Progenitor cell of endocrine pancreas (in vitro differentiated cells): Measurements from ENCODE around the gene RAP1GAP. TPM values are rescaled to one million over a fixed set of nuclear protein-coding genes. Genes with fewer than 3 reads are reported as not detected.

Source experiments
- DNase-seq: peaks from one replicate; pipeline ENCODE4 v3.0.0; 2021; ENCODE audit warnings: low spot score; ENCODE audit not compliant: unreplicated experiment
- H3K27ac Mint-ChIP-seq: 2 replicates; pipeline ENCODE4 v1.8.0; 2021; ENCODE audit warnings: mild to moderate bottlenecking, moderate library complexity, mixed read lengths
- H3K27me3 Mint-ChIP-seq: 2 replicates; pipeline ENCODE4 v1.8.0; 2021; ENCODE audit warnings: mixed read lengths
- H3K36me3 Mint-ChIP-seq: 2 replicates; pipeline ENCODE4 v1.8.0; 2022; ENCODE audit warnings: mixed read lengths; ENCODE audit not compliant: insufficient read depth
- H3K4me1 Mint-ChIP-seq: 2 replicates; pipeline ENCODE4 v1.8.0; 2021; ENCODE audit warnings: low read depth, mixed read lengths
- H3K4me3 Mint-ChIP-seq: 2 replicates; pipeline ENCODE4 v1.8.0; 2021; ENCODE audit warnings: low read depth, mild to moderate bottlenecking, moderate library complexity, mixed read lengths
- H3K9me3 Mint-ChIP-seq: 2 replicates; pipeline ENCODE4 v1.8.0; 2021; ENCODE audit warnings: low read depth, mixed read lengths
- CTCF ChIP-seq: fragments of 200-600 bp; sonication (generic); IDR thresholded peaks from one replicate; pipeline ENCODE4 v1.5.0; 2021; ENCODE audit warnings: antibody characterized with exemption, mild to moderate bottlenecking; ENCODE audit not compliant: unreplicated experiment
- long read RNA-seq: library from polyadenylated mRNA; unstranded; transcript quantifications from one replicate; pipeline ENCODE4 v2.0.0, GENCODE V29; 2020
- total RNA-seq: library from RNA; stranded (reverse); gene quantifications from 2 replicates; pipeline ENCODE4 v1.2.1, GENCODE V29; 2021

Gene RAP1GAP
- 15.3 and 16.1 TPM in 2 replicates for total RNA-seq
- long read RNA-seq, partial matches to known transcripts, result 3 of 6 reads
- long read RNA-seq, other reads (novel, unspliced or antisense), result 3 of 6 reads

GRCh38 chr1:21669258-21670058 is at the start of gene RAP1GAP:
Gene RAP1GAP, minus strand, starts transcription at chr1:21669357. Its CDS starts 49,325 bp downstream, at chr1:21620032.
- no peak for DNase-seq
- Mint-ChIP-seq H3K4me1 (peaks cover 22% of the 10 kb centered on the region), H3K27me3 (peaks cover 31% of the 10 kb centered on the region), H3K4me3 (peak within 1 kb of the TSS; percentile 62), H3K36me3 (no peaks in the 10 kb centered on the region), H3K27ac (peak within 1 kb of the TSS; percentile 49), H3K9me3 (no peaks in the 10 kb centered on the region)
- no peak for TF ChIP-seq CTCF

GRCh38 chr1:21716169-21716568 is 47.0 kb upstream of the RAP1GAP start:
- TF ChIP-seq CTCF, result no peak
- Mint-ChIP-seq H3K27me3 (no peaks in the 10 kb centered on the region), H3K27ac (peak overlapping the region; percentile 42), H3K4me1 (no peaks in the 10 kb centered on the region), H3K9me3 (no peaks in the 10 kb centered on the region), H3K4me3 (no peak overlapping the region), H3K36me3 (peaks cover 26% of the 10 kb centered on the region)
- DNase-seq, result no peak

GRCh38 chr1:21707891-21708290 is 38.7 kb upstream of the RAP1GAP start:
- DNase-seq, result no peak
- TF ChIP-seq CTCF, result no peak
- Mint-ChIP-seq H3K36me3 (peaks cover 11% of the 10 kb centered on the region), H3K27ac (no peak overlapping the region), H3K4me1 (peaks cover 16% of the 10 kb centered on the region), H3K4me3 (no peak overlapping the region), H3K9me3 (no peaks in the 10 kb centered on the region), H3K27me3 (no peaks in the 10 kb centered on the region)

GRCh38 chr1:21707086-21707840 is 38.1 kb upstream of the RAP1GAP start:
- peaks cover 16% of the 10 kb centered on the region for H3K4me1 Mint-ChIP-seq
- H3K27me3 Mint-ChIP-seq, result no peaks in the 10 kb centered on the region
- no peak for DNase-seq
- H3K9me3 Mint-ChIP-seq, result no peaks in the 10 kb centered on the region
- H3K36me3 Mint-ChIP-seq, result peaks cover 13% of the 10 kb centered on the region
- H3K4me3 Mint-ChIP-seq, result no peak overlapping the region
- no peak for TF ChIP-seq CTCF
- H3K27ac Mint-ChIP-seq, result no peak overlapping the region

GRCh38 chr1:21706151-21706835 is 37.1 kb upstream of the RAP1GAP start:
- Mint-ChIP-seq H3K4me1 (peaks cover 16% of the 10 kb centered on the region), H3K27ac (no peak overlapping the region), H3K4me3 (no peak overlapping the region), H3K9me3 (no peaks in the 10 kb centered on the region), H3K36me3 (peaks cover 16% of the 10 kb centered on the region), H3K27me3 (no peaks in the 10 kb centered on the region)
- TF ChIP-seq CTCF, result no peak
- no peak for DNase-seq
